HG03196 (cell line): ENCODE data around the gene MT1M.
"Not testable (repeated sequence)": the region's sequence is repeated elsewhere in the genome, so short reads cannot be mapped to it uniquely, and the experiment has no call there.

Experiments used
- ATAC-seq: cut with Tn5 transposase; IDR thresholded peaks from one replicate; pipeline ENCODE4 v1.9.1; 2021; ENCODE audit not compliant: unreplicated experiment

The MT1M gene

GRCh38 chr16:56632156-56632847 is at the start of gene MT1M:
Gene MT1M, plus strand, starts transcription at chr16:56632659. Its CDS starts 73 bp downstream, at chr16:56632732.
- ATAC-seq = no peak

- ATAC-seq = not testable (repeated sequence)
Measured at GRCh38 chr16:56582911-56583310, 49.5 kb upstream of the MT1M start.

- no peak for ATAC-seq
Measured at GRCh38 chr16:56583351-56584168, 48.9 kb upstream of the MT1M start.

GRCh38 chr16:56584276-56584675 is 48.2 kb upstream of the MT1M start:
- no peak for ATAC-seq

GRCh38 chr16:56588781-56589140 is 43.7 kb upstream of the MT1M start:
- no peak for ATAC-seq

GRCh38 chr16:56589141-56590039 is 43.1 kb upstream of the MT1M start, which contains the start of gene MT3:
Gene MT3, plus strand, starts transcription at chr16:56589528. Its CDS starts 63 bp downstream, at chr16:56589591.
- ATAC-seq = no peak

GRCh38 chr16:56591377-56592060 is 40.9 kb upstream of the MT1M start:
- ATAC-seq = no peak

- ATAC-seq = no peak
Measured at GRCh38 chr16:56593573-56594291, 38.7 kb upstream of the MT1M start.

- ATAC-seq = no peak
Measured at GRCh38 chr16:56594292-56594619, 38.2 kb upstream of the MT1M start.

- no peak for ATAC-seq
Measured at GRCh38 chr16:56600398-56600999, 32.0 kb upstream of the MT1M start.

- ATAC-seq = no peak
Measured at GRCh38 chr16:56601325-56601724, 31.1 kb upstream of the MT1M start.

- no peak for ATAC-seq
Measured at GRCh38 chr16:56603589-56603988, 28.9 kb upstream of the MT1M start.

GRCh38 chr16:56604966-56605365 is 27.5 kb upstream of the MT1M start:
- no peak for ATAC-seq

- ATAC-seq = no peak
Measured at GRCh38 chr16:56605475-56605874, 27.0 kb upstream of the MT1M start.

GRCh38 chr16:56606071-56606475 is 26.4 kb upstream of the MT1M start:
- ATAC-seq = no peak

GRCh38 chr16:56606476-56607108 is 25.9 kb upstream of the MT1M start:
- no peak for ATAC-seq

GRCh38 chr16:56607109-56607618 is 25.3 kb upstream of the MT1M start:
- no peak for ATAC-seq

- no peak for ATAC-seq
Measured at GRCh38 chr16:56607675-56608042, 24.8 kb upstream of the MT1M start.
